Sigmoid colon (tissue), 7 donors: Measurements from ENCODE around the gene ATP2C1. TPM values are rescaled to one million over a fixed set of nuclear protein-coding genes. Genes with fewer than 3 reads are reported as not detected.

Experiments used
- DNase-seq: peaks from one replicate; pipeline ENCODE4 v3.0.0-alpha.2; 2019
- H3K27ac ChIP-seq, 4 donors: fragments of 200-600 bp; sonication (generic); one replicate each; pipeline ENCODE4 v1.5.1; 2016 to 2019; ENCODE audit warnings: mild to moderate bottlenecking in 1 of 4
- H3K27me3 ChIP-seq, 3 donors: fragments of 200-600 bp; sonication (generic); one replicate each; pipeline ENCODE4 v1.5.1; 2019; ENCODE audit warnings: mild to moderate bottlenecking in 1 of 3
- H3K36me3 ChIP-seq, 4 donors: fragments of 200-600 bp; sonication (generic); one replicate each; pipeline ENCODE4 v1.5.1; 2016 to 2019
- H3K4me1 ChIP-seq, 4 donors: fragments of 200-600 bp; sonication (generic); one replicate each; pipeline ENCODE4 v1.5.1; 2017 to 2019
- H3K4me3 ChIP-seq, 4 donors: fragments of 200-600 bp; sonication (generic); one replicate each; pipeline ENCODE4 v1.5.1; 2017 to 2019; ENCODE audit warnings: mild to moderate bottlenecking in 2 of 4, moderate library complexity in 1 of 4
- H3K9me3 ChIP-seq, 4 donors: fragments of 200-600 bp in 3 of 4; sonication (generic) in 3 of 4; one replicate each; pipeline versions ENCODE4 v1.5.1 to v1.6.1; 2013 to 2019
- CTCF ChIP-seq, 4 experiments: fragments of 450-650 bp in 3 of 4; fragments of 200-600 bp in 1 of 4; IDR thresholded peaks; one replicate each; pipeline ENCODE4 v1.5.1; 2016 to 2019; ENCODE audit warnings: antibody characterized with exemption in 4 of 4, mild to moderate bottlenecking in 3 of 4, moderate library complexity in 2 of 4
- EP300 ChIP-seq, 4 donors: sonication (generic); formaldehyde crosslinking; IDR thresholded peaks; one replicate each; pipeline ENCODE4 v1.6.1; 2017; ENCODE audit warnings: antibody characterized with exemption in 4 of 4
- POLR2A ChIP-seq, 2 donors: fragments of 450-650 bp; IDR thresholded peaks; one replicate each; pipeline ENCODE4 v1.6.1; 2016; ENCODE audit warnings: antibody characterized with exemption in 2 of 2, mild to moderate bottlenecking in 2 of 2, moderate library complexity in 2 of 2
- POLR2AphosphoS5 ChIP-seq, 4 donors: sonication (generic); formaldehyde crosslinking; IDR thresholded peaks; one replicate each; pipeline ENCODE4 v1.6.1; 2017; ENCODE audit warnings: antibody characterized with exemption in 4 of 4
- WGBS, 2 donors: extraction: QIAGEN DNeasy Blood & Tissue Kit; methylation state at CpG; one replicate each; pipeline ENCODE4 v1.1.7; 2013; 5-methylcytosine and 5-hydroxymethylcytosine counted together
- intact Hi-C: fragments of 100-400 bp; cut with DNase I; formaldehyde crosslinking; loops from one replicate; pipeline ENCODE4 v1.15.1; 2023
- polyA plus RNA-seq, 3 donors: library from polyadenylated mRNA; stranded (reverse); fragments of 200-250 nt; gene quantifications; one replicate each; pipeline ENCODE4 v1.2.3, GENCODE V29; 2013
- total RNA-seq, 4 donors: library from RNA; depleted of rRNA; stranded (reverse); fragments of >200 nt; gene quantifications; one replicate each; pipeline ENCODE4 v1.1.0, GENCODE V29; 2016
- donor health status: healthy with polysubstance abuse.
- donor health status: Bipolar disorder and iron deficiency.
- donor health status: healthy.

Gene ATP2C1
- total and polyA plus RNA-seq, 7 donors = 13.8 to 46.7 (median 38.0) TPM

GRCh38 chr3:130918328-130918727 lies 24.4 kb downstream of the ATP2C1 start:
- H3K4me3 ChIP-seq = no peak overlapping the region
- no peak overlapping the region for H3K27ac ChIP-seq
- no peaks in the 10 kb centered on the region for H3K27me3 ChIP-seq
- intact Hi-C loops = no loop called here
- TF ChIP-seq CTCF (IDR thresholded peaks at IDR 0.05) = no peak
- TF ChIP-seq EP300 (IDR thresholded peaks at IDR 0.05) = no peak
- no peak for TF ChIP-seq POLR2AphosphoS5 (IDR thresholded peaks at IDR 0.05)
- no peak for TF ChIP-seq POLR2A (IDR thresholded peaks at IDR 0.05)
- 84 to 92% methylated on average over 7 of the region's 7 CpGs for WGBS, 2 donors
- peaks cover 0 to 2% (median 0%) of the 10 kb centered on the region in 4 donors for H3K4me1 ChIP-seq
- H3K36me3 ChIP-seq = no peaks in the 10 kb centered on the region
- no peak for DNase-seq
- no peaks in the 10 kb centered on the region for H3K9me3 ChIP-seq

- no peak overlapping the region for H3K27ac ChIP-seq
- peaks cover 0 to 5% (median 0%) of the 10 kb centered on the region in 4 donors for H3K4me1 ChIP-seq
- H3K36me3 ChIP-seq = peaks cover 0 to 3% (median 0%) of the 10 kb centered on the region in 4 donors
- 84 to 89% methylated on average over 3 of the region's 3 CpGs for WGBS, 2 donors
- no peak for DNase-seq
- no peaks in the 10 kb centered on the region for H3K27me3 ChIP-seq
- no peaks in the 10 kb centered on the region for H3K9me3 ChIP-seq
- no peak overlapping the region for H3K4me3 ChIP-seq
- TF ChIP-seq EP300 (IDR thresholded peaks at IDR 0.05) = no peak
- TF ChIP-seq CTCF (IDR thresholded peaks at IDR 0.05) = no peak
- no peak for TF ChIP-seq POLR2AphosphoS5 (IDR thresholded peaks at IDR 0.05)
- intact Hi-C loops = no loop called here
Measured at GRCh38 chr3:130925628-130926027, 31.7 kb downstream of the ATP2C1 start.

- H3K27ac ChIP-seq = no peak overlapping the region
- H3K4me1 ChIP-seq = peaks cover 0 to 5% (median 0%) of the 10 kb centered on the region in 4 donors
- no peaks in the 10 kb centered on the region for H3K27me3 ChIP-seq
- H3K36me3 ChIP-seq = peaks cover 0 to 12% (median 0%) of the 10 kb centered on the region in 4 donors
- whole genome bisulfite sequencing, 2 donors = 81% methylated on average over 6 of the region's 6 CpGs
- no peak overlapping the region for H3K4me3 ChIP-seq
- TF ChIP-seq POLR2AphosphoS5 (IDR thresholded peaks at IDR 0.05) (no peak), POLR2A (IDR thresholded peaks at IDR 0.05) (no peak), EP300 (IDR thresholded peaks at IDR 0.05) (no peak), CTCF (IDR thresholded peaks at IDR 0.05) (no peak)
- no peak for DNase-seq
- intact Hi-C loops = no loop called here
- no peaks in the 10 kb centered on the region for H3K9me3 ChIP-seq
Measured at GRCh38 chr3:130926504-130926903, 32.6 kb downstream of the ATP2C1 start.

GRCh38 chr3:130929804-130930203 lies 35.9 kb downstream of the ATP2C1 start:
- Histone ChIP-seq H3K4me3 (no peak overlapping the region), H3K9me3 (no peaks in the 10 kb centered on the region), H3K4me1 (peaks cover 0 to 5% (median 0%) of the 10 kb centered on the region in 4 donors), H3K27me3 (no peaks in the 10 kb centered on the region), H3K36me3 (peaks cover 0 to 16% (median 0%) of the 10 kb centered on the region in 4 donors), H3K27ac (no peak overlapping the region)
- intact Hi-C loops = no loop called here
- whole genome bisulfite sequencing, 2 donors = 60 to 61% methylated on average over 3 of the region's 3 CpGs
- DNase-seq = no peak
- TF ChIP-seq EP300 (IDR thresholded peaks at IDR 0.05) (no peak), POLR2A (IDR thresholded peaks at IDR 0.05) (no peak), POLR2AphosphoS5 (IDR thresholded peaks at IDR 0.05) (no peak), CTCF (IDR thresholded peaks at IDR 0.05) (no peak)

- Histone ChIP-seq H3K36me3 (peaks cover 0 to 16% (median 0%) of the 10 kb centered on the region in 4 donors), H3K4me3 (no peak overlapping the region), H3K27me3 (no peaks in the 10 kb centered on the region), H3K9me3 (no peaks in the 10 kb centered on the region), H3K4me1 (peaks cover 0 to 5% (median 0%) of the 10 kb centered on the region in 4 donors), H3K27ac (no peak overlapping the region)
- intact Hi-C loops = no loop called here
- no peak for TF ChIP-seq POLR2A (IDR thresholded peaks at IDR 0.05)
- TF ChIP-seq POLR2AphosphoS5 (IDR thresholded peaks at IDR 0.05) = no peak
- no peak for TF ChIP-seq CTCF (IDR thresholded peaks at IDR 0.05)
- no peak for TF ChIP-seq EP300 (IDR thresholded peaks at IDR 0.05)
- WGBS, 2 donors = 87 to 93% methylated on average over 2 of the region's 2 CpGs
- DNase-seq = no peak
Measured at GRCh38 chr3:130932979-130933378, 39.1 kb downstream of the ATP2C1 start.
